NOMO-1 treated with DMSO at 0.1 percent for 48 hours (cell line): Measurements from ENCODE around the gene NOL4L.

Experiments used
- DNase-seq: peaks from one replicate; lab custom pipeline; 2025; ENCODE audit not compliant: unreplicated experiment; lab: John Stamatoyannopoulos, UW

The NOL4L gene

GRCh38 chr20:32585011-32585585 lies at the start of gene NOL4L:
NOL4L (minus strand) TSS chr20:32585333; CDS start chr20:32584890, 443 bp downstream.
- DNase-seq, result no peak

DNA sequence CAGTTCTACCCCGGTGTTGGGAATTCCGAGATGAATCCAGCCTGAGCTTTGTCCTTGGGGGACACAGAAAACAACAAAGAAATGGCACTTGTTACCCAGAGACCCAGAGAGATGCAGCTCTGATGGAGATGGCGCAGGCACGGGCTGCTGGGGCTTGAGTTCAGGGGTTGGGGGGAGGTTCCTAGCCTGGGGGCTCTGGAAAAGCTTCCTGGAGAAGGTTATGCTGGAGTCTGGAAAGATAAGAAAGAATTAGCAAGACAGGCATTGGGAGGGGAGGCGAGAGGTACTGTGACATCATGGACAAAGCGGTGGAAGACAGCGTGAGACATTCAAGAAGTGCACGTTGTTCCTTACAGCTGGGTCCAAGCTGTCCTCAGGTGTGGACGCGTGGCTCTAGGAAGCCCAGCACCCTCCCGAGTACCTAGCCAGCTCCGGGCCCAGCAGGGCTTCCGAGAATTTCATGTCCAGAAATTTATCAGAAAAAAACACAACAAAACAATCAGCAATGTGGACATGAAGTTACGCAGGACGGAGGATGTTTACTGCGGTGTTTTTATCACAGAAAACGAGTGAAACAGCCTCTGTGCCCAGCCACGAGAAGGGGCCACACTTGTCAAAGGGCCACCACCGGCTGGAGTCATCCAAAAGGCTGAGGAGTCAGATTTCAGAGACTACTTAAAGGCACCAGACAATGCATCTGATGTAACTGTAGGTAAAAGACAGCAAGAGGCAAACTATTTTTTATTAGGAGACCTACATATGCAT lies 49.1 kb upstream of the NOL4L start:
- no peak for DNase-seq

DNA sequence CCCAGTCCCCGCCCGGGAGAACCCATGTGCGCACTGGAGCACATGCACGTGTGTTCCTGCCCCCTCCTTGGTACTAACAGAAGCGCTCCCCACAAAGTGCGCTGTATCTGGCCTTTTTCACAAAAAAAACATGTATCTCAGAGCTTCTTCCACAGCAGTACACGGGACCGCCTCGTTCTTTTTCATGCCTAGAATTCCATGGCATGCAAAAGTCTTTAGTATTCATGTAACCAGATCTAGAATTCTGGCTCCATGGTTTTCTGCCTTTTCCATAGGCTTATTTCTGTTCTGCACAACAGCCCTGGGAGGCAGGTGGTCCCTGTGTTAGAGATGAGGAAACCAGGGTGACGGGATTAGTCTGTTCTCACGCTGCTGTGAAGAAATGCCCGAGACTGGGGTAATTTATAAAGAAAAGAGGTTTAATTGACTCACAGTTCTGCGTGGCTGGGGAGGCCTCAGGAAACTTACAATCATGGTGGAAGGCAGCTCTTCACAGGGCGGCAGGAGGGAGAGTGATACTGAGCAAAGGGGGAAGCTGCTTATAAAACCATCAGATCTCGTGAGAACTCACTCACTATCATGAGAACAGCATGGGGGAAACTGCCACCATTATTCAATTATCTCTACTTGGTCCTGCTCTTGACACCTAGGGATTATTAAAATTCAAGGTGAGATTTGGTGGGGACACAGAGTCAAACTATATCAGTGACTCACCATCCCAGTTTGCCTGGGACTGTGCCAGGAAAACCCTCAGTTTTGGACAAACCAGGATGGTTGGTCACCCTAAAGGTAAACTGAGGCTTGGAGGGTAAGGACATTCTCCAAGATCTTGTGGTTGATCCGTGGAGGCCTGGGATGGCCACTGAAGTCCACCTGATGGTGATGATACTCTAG lies 47.6 kb upstream of the NOL4L start:
- no peak for DNase-seq

GRCh38 chr20:32631933-32632460 lies 46.9 kb upstream of the NOL4L start:
- no peak for DNase-seq

DNA sequence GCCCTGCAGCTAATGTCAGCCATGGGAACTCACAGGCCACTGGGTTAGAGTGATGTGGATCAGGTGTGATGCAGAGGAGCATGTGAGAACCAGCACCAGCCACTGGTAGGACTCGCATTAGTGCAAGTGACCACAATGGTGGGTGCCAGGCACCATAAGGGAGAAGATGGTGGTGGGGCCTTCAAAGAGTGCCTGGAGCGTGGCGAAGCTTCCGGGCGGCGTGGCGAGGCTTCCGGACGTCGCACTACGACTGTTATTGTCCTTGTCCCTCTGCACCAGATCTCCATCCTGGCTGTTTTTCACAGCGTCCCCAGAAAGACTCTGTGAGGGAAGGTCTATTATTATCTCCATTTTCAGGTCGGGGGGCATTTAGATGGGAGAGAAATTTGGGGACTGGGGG lies 44.7 kb upstream of the NOL4L start:
- DNase-seq, result no peak

- DNase-seq, result no peak
Measured at GRCh38 chr20:32628960-32629530, 43.9 kb upstream of the NOL4L start.

DNA sequence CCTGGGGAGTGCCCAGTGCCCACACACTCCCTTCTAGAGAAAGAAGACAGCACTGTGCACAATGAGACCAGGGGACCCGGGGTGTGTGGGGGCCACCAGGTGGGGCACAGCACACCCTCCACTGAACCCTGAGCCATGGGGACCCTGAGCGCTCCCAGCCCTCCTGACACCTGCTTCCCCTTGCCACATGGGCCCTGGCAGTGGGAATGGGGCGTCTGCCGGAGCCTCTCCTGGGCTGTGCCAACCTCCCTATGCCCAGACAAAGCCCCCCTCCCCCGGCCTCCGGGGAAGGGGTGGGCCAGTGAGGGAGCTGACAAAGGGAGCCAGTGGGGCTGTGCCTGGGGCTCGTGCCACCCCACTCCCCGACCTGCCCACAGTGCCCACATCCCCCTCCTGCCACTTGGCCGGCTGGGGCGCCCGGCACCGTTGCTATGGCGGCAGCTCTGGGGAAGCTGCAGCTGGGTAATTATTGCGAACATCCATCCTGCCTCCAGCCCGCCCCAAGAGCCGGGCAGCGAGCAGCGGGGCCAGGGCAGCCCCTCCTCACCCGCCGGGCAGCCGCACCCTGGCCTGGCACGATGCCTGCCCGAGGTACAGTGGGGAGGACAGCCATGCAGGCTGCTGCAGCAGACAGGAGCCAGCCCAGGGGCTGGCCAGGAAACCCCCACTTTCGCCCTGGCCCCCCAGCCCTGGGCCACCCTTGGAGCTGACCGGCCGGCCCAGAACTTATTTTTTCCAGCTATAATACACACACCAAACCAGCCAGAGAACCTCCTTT lies 41.9 kb upstream of the NOL4L start:
- DNase-seq, result peak; percentile 18

GRCh38 chr20:32626407-32626806 lies 41.3 kb upstream of the NOL4L start:
- no peak for DNase-seq

DNA sequence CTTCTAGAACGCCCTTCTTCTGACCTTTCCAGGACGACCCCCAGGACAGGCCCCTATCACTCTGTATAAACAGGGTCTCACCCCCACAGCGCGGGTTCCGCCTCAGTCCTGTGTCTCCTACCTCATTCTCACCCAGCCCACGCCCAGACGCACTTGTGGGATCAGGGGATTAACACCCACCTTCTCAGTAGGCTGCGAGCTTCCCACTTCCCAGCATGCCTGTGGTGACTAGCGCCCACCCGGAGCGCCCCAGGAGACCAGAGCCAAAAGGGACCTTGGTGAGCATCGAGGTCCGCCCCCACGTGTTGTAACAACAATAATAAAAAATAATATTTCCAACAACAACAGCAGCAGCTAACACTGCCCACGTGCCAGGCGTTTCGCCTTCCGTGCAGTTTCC lies 40.9 kb upstream of the NOL4L start:
- no peak for DNase-seq

DNA sequence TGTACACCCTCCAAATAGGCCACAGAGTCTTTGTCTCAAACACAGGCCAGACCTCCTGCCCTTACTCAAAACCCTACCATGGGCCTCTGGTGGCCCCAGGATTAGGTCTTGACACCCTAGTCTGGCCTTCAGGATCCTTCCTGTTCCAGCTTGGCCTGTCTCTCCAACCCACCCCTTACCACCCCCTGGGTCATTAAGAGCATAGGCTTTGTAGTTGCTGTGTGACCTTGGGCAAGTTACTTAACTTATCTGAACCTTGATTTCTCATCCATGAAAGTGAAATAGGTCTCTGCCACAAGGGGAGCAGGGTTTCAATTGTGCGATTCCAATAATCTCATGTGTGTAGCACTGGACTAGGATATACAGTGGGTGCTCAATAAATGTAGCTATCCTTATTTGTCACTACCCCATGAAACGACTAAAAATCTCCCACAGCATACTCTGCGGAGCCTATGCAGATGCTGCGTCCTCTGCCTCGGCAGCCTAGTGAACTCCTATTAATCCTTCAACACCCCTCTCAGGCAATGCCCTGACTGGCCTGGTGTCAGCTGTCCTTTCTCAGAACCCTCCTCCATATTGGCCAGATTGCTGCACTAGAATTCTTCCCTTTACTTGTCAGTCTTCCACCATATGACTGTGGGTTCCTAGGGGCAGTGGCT lies 39.7 kb upstream of the NOL4L start:
- no peak for DNase-seq

DNA sequence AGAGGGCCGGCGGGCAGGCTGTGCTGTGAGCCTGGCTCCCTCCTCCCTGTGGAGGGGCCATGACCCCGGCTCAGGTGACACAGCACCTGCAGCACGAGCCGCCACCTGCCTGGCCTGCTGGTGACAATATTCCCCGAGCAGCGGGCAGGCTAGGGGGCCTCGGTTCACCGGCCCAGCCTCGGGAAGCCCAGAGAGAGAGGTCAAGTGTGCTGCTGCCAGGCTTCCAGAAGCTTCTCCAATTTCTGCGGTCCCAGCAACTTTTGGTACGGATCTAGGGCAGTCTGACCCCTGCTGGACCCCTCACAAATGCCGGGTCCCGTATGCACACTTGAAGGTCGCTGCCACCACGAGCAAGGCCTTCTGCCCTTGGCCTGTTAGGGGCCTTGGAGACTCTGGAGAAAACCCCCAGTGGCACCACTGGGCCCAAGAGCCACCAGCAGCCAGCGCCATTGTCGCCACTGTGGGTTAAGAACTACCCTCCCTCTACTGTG lies 38.6 kb upstream of the NOL4L start:
- no peak for DNase-seq

GRCh38 chr20:32622585-32623468 lies 37.7 kb upstream of the NOL4L start:
- no peak for DNase-seq

GRCh38 chr20:32621891-32622584 lies 36.9 kb upstream of the NOL4L start:
- no peak for DNase-seq

GRCh38 chr20:32621071-32621890 lies 36.1 kb upstream of the NOL4L start:
- DNase-seq, result no peak

DNA sequence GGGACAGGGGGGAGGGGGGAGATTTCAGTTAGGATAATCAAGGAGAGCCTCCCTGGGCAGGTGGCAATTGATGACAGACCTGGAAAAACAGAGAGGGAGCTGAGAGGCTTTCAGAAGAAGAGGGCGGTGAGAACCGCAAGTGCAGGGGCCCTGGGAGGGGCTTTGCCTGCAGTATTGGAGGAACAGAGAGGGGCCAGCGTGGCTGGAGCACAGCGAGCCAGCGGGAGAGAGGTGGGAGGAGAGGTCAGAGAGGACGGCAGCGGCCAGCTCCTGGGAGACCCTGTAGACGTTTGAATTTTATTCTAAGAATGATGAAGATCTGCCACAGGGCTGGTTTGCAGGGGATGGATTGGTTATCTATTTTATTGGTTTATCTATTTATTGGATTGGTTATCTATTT lies 34.5 kb upstream of the NOL4L start:
- no peak for DNase-seq

GRCh38 chr20:32614772-32615171 lies 29.6 kb upstream of the NOL4L start:
- no peak for DNase-seq

- DNase-seq, result no peak
Measured at GRCh38 chr20:32614303-32614702, 29.2 kb upstream of the NOL4L start.
